ENCODE data around the gene BLTP3B. TPM values are rescaled to one million over a fixed set of nuclear protein-coding genes. Genes with fewer than 3 reads are reported as not detected.

The BLTP3B gene
- total RNA-seq, 4 donors from 2014 or later, result 37.7 to 49.1 (median 43.2) TPM

DNA sequence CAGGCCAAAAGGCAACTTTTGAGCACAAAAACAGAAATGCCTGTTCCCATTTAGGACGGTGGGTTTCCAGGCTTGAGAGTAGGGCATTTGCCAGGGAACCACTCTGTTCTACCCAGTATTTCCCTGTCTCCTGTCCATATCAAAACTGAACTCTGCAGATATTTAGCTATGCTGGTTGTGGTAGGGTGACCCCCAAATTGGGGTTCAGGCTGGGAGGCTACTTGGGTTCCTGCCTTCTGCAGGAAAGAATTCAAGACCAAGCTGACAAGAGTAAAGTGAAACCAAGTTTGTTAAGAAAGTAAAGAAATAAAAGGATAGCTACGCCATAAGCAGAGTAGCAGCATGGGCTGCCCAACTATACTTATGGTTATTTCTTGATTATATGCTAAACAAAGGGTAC is 3.6 kb upstream of the BLTP3B start:
- Histone ChIP-seq H3K4me3 (no peak overlapping the region), H3K27ac (replicated peaks in 1 of 4) (no peak overlapping the region), H3K4me1 (peaks cover 6 to 10% (median 9%) of the 10 kb centered on the region in 4 donors), H3K9me3 (no peaks in the 10 kb centered on the region), H3K36me3 (no peaks in the 10 kb centered on the region), H3K27me3 (no peaks in the 10 kb centered on the region)
- intact Hi-C loops (cut with DNase I), result loop anchor here (5.0 kb wide), 1 partner anchor 51 kb away; no protein-coding TSS in a partner anchor
- no peak for DNase-seq (ENCODE audit: extremely low spot score)
- no peak for TF ChIP-seq CTCF (IDR thresholded peaks at IDR 0.05)
- no peak for TF ChIP-seq POLR2AphosphoS5 (IDR thresholded peaks at IDR 0.05)
- TF ChIP-seq EP300 (IDR thresholded peaks at IDR 0.05), result no peak
- TF ChIP-seq POLR2A (IDR thresholded peaks at IDR 0.05; ENCODE audit: low read depth), result no peak
- 96% methylated on average over 2 of the region's 2 CpGs for WGBS

- Histone ChIP-seq H3K27ac (replicated peaks in 1 of 4) (no peak overlapping the region), H3K27me3 (no peaks in the 10 kb centered on the region), H3K4me3 (no peak overlapping the region), H3K4me1 (peaks cover 12 to 16% (median 15%) of the 10 kb centered on the region in 4 donors), H3K9me3 (no peaks in the 10 kb centered on the region), H3K36me3 (no peaks in the 10 kb centered on the region)
- WGBS, result 97% methylated on average over 6 of the region's 7 CpGs
- intact Hi-C loops (cut with DNase I), result loop anchor here (5.0 kb wide), 1 partner anchor 52 kb away; no protein-coding TSS in a partner anchor
- TF ChIP-seq EP300 (IDR thresholded peaks at IDR 0.05) (no peak), POLR2A (IDR thresholded peaks at IDR 0.05; ENCODE audit: low read depth) (no peak), POLR2AphosphoS5 (IDR thresholded peaks at IDR 0.05) (no peak), CTCF (IDR thresholded peaks at IDR 0.05) (no peak)
- no peak for DNase-seq (ENCODE audit: extremely low spot score)
Measured at GRCh38 chr12:100145643-100146042, 3.0 kb upstream of the BLTP3B start.

DNA sequence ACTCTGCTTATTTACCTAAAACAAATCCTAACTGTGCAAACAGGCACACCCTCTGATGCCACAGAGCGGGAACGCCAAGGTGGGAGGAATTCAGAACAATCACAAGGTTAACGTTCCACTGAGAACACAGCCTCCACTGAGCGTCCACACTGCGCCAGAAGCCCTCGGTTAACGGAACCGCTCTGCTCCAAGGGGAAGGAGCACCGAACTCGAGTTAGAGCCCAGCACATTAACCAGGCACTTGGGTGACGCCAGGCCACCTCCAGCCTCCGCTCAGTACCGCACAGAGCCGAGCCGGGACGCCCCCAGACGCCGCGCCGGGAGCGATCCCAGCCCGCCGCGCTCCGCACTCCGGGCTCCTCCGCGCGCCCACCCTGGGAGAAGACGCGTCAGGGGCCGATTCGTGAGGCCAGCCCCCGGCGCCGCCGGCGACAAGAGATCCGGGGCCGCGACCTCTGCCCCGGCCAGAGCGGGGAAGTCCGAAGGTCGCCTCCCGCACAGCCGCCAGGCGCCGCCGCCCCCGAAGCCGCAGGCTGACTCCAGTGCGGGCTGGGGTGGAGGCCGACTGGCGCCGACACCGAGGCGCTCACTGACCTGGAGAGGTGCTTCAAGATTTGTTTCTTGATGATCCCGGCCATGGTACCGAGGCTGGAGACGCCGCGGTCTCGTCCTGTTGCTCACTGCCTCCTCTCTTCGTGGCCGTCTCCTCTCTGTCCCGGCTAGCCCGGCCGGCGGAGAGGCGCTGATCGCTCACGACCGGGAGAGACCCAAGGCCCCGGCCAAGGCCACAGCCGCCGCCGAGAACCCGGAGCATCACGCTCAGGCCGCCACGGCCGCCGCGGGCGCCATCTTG is 450 bp downstream of the BLTP3B start:
- Histone ChIP-seq H3K36me3 (no peaks in the 10 kb centered on the region), H3K9me3 (no peaks in the 10 kb centered on the region), H3K27me3 (no peaks in the 10 kb centered on the region), H3K27ac (replicated peaks in 1 of 4) (peak overlapping the region; percentile 94 to 100 (median 99)), H3K4me1 (peaks cover 28 to 50% (median 46%) of the 10 kb centered on the region in 4 donors), H3K4me3 (peak overlapping the region; percentile 72 to 97 (median 89))
- WGBS, result 2% methylated on average over 19 of the region's 86 CpGs
- TF ChIP-seq POLR2A (IDR thresholded peaks at IDR 0.05; ENCODE audit: low read depth), result peak; percentile 48
- TF ChIP-seq CTCF (IDR thresholded peaks at IDR 0.05), result no peak
- TF ChIP-seq POLR2AphosphoS5 (IDR thresholded peaks at IDR 0.05), result peak; percentile 79 to 82
- no peak for TF ChIP-seq EP300 (IDR thresholded peaks at IDR 0.05)
- intact Hi-C loops (cut with DNase I), result no loop called here
- no peak for DNase-seq (ENCODE audit: extremely low spot score)

GRCh38 chr12:100141666-100141997 is 1.0 kb downstream of the BLTP3B start:
- Histone ChIP-seq H3K4me1 (peaks cover 28 to 51% (median 46%) of the 10 kb centered on the region in 4 donors), H3K27ac (replicated peaks in 1 of 4) (peak overlapping the region; percentile 94 to 100 (median 99))
- intact Hi-C loops (cut with DNase I), result no loop called here

DNA sequence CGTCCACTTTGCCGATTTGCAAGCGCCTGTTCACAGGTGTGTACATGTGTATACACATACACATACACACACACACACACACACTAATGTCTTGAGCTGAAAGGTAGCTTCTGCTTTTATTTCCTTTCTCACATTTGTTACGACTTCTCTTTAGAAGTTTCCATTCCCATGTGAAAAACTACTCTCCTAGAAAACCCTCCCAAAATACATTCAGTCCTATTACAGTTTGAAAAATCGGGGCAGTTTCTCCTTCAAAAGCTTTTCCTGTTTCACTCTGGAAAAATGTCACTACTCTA is 3.9 kb downstream of the BLTP3B start:
- no peaks in the 10 kb centered on the region for H3K36me3 ChIP-seq
- no peak overlapping the region for H3K27ac ChIP-seq (replicated peaks in 1 of 4)
- DNase-seq (ENCODE audit: extremely low spot score), result no peak
- peaks cover 28 to 51% (median 46%) of the 10 kb centered on the region in 4 donors for H3K4me1 ChIP-seq
- 62% methylated on average over 5 of the region's 5 CpGs for WGBS
- intact Hi-C loops (cut with DNase I), result no loop called here
- no peaks in the 10 kb centered on the region for H3K27me3 ChIP-seq
- TF ChIP-seq POLR2A (IDR thresholded peaks at IDR 0.05; ENCODE audit: low read depth) (no peak), EP300 (IDR thresholded peaks at IDR 0.05) (no peak), CTCF (IDR thresholded peaks at IDR 0.05) (no peak), POLR2AphosphoS5 (IDR thresholded peaks at IDR 0.05) (no peak)
- peak overlapping the region in 1 of 4 donors; percentile 18 for H3K4me3 ChIP-seq
- H3K9me3 ChIP-seq, result no peaks in the 10 kb centered on the region

More at GRCh38 chr12:100141666-100141997, 1.0 kb downstream of the BLTP3B start:
- 4% methylated on average over 6 of the region's 6 CpGs for WGBS
- no peak for DNase-seq (ENCODE audit: extremely low spot score)
- Histone ChIP-seq H3K36me3 (no peaks in the 10 kb centered on the region), H3K9me3 (no peaks in the 10 kb centered on the region), H3K4me3 (peak overlapping the region; percentile 72 to 97 (median 89)), H3K27me3 (no peaks in the 10 kb centered on the region)
- TF ChIP-seq POLR2AphosphoS5 (IDR thresholded peaks at IDR 0.05), result peak; percentile 30 to 66
- TF ChIP-seq EP300 (IDR thresholded peaks at IDR 0.05), result no peak
